H1 (cell line): ENCODE data around the gene VWCE. TPM values are rescaled to one million over a fixed set of nuclear protein-coding genes. Genes with fewer than 3 reads are reported as not detected.

Source experiments
- CHD2 ChIP-seq: IDR thresholded peaks from 2 replicates; pipeline ENCODE4 v1.6.1; 2012; ENCODE audit warnings: low read length, improper control_type of control experiment
- CTBP2 ChIP-seq: IDR thresholded peaks from 2 replicates; pipeline ENCODE4 v1.7.0; 2011; ENCODE audit warnings: borderline replicate concordance, mild to moderate bottlenecking, moderate library complexity, mixed read lengths, low read length; ENCODE audit not compliant: insufficient read depth, insufficient read length
- MAX ChIP-seq: IDR thresholded peaks from 2 replicates; pipeline ENCODE4 v1.6.1; 2012; ENCODE audit warnings: inconsistent platforms
- NRF1 ChIP-seq: IDR thresholded peaks from 2 replicates; pipeline ENCODE4 v1.6.1; 2011; ENCODE audit warnings: mild to moderate bottlenecking, low read depth, low read length, improper control_type of control experiment
- POLR2A ChIP-seq, 2 experiments: IDR thresholded peaks; 1 replicate in 1 of 2; 2 replicates in 1 of 2; pipeline ENCODE4 v1.6.1; 2011; ENCODE audit warnings: low read depth in 2 of 2, low read length in 2 of 2, mild to moderate bottlenecking in 2 of 2; ENCODE audit errors: control extremely low read depth in 1 of 2
- TAF1 ChIP-seq: IDR thresholded peaks from 2 replicates; pipeline ENCODE4 v1.6.1; 2011; ENCODE audit warnings: mild to moderate bottlenecking, low read depth, low read length
- polyA plus RNA-seq, 7 experiments: library from polyadenylated mRNA; depleted of rRNA in 3 of 7; stranded (reverse) in 5 of 7; unstranded in 2 of 7; fragments of >200 nt in 5 of 7; fragments of 200-250 nt in 2 of 7; gene quantifications; 1 replicate in 5 of 7; 2 replicates in 1 of 7; 4 replicates in 1 of 7; pipeline versions ENCODE4 v1.2.1 to v1.2.3, GENCODE V29; 2011 to 2013; ENCODE audit warnings: missing spikeins in 2 of 7, mixed read lengths in 2 of 7
- total RNA-seq: library from RNA; stranded (reverse); fragmentation: NEBNext Ultra II Directional; extraction: Animal tissue kit (Norgen Biotek cat#: 25700); gene quantifications from 2 replicates; pipeline ENCODE4 v1.2.1, GENCODE V29; 2021

VWCE gene
- total and polyA plus RNA-seq, 2 of the 8 experiments (the other 6 are each of a cell fraction or from before 2014, with no cell fraction given): 9.5 to 12.3 TPM

- no peak for TF ChIP-seq TAF1
- TF ChIP-seq MAX: no peak
- TF ChIP-seq NRF1: no peak
- no peak for TF ChIP-seq CTBP2
- TF ChIP-seq CHD2: no peak
- TF ChIP-seq POLR2A (IDR thresholded peaks at IDR 0.05; ENCODE audit: control extremely low read depth in 1 of 2, low read depth in 2 of 2, low read length in 2 of 2): no peak
These were observed 38.2 kb downstream of the VWCE start (continued) for GRCh38 chr11:61256710-61257482.
